ENCODE measurements around the gene CD244.
A peak's percentile ranks its signal among the peaks of the same experiment; 100 is the strongest.
"Not testable (repeated sequence)": the region's sequence is repeated elsewhere in the genome, so short reads cannot be mapped to it uniquely, and the experiment has no call there.

The CD244 gene

GRCh38 chr1:160862203-160863060 is at the start of gene CD244:
Gene CD244, minus strand, starts transcription at chr1:160862887. Its CDS starts 210 bp downstream, at chr1:160862677.
- DNase-seq, result peak; percentile 6

- DNase-seq, result no peak
Measured at GRCh38 chr1:160911925-160912324, 49.2 kb upstream of the CD244 start.

- no peak for DNase-seq
Measured at GRCh38 chr1:160911441-160911840, 48.8 kb upstream of the CD244 start.

- DNase-seq, result no peak
Measured at GRCh38 chr1:160910170-160910750, 47.6 kb upstream of the CD244 start.

GRCh38 chr1:160907976-160908375 is 45.3 kb upstream of the CD244 start:
- DNase-seq, result no peak

GRCh38 chr1:160905617-160905989 is 42.9 kb upstream of the CD244 start:
- no peak for DNase-seq

- no peak for DNase-seq
Measured at GRCh38 chr1:160904783-160905616, 42.3 kb upstream of the CD244 start.

GRCh38 chr1:160902251-160902650 is 39.6 kb upstream of the CD244 start:
- not testable (repeated sequence) for DNase-seq

GRCh38 chr1:160901768-160902167 is 39.1 kb upstream of the CD244 start:
- no peak for DNase-seq

GRCh38 chr1:160900683-160901082 is 38.0 kb upstream of the CD244 start:
- DNase-seq, result not testable (repeated sequence)

GRCh38 chr1:160894368-160895135 is 31.9 kb upstream of the CD244 start:
- not testable (repeated sequence) for DNase-seq

- no peak for DNase-seq
Measured at GRCh38 chr1:160891474-160891873, 28.8 kb upstream of the CD244 start.

- DNase-seq, result no peak
Measured at GRCh38 chr1:160888926-160889325, 26.2 kb upstream of the CD244 start.

GRCh38 chr1:160887071-160887470 is 24.4 kb upstream of the CD244 start:
- DNase-seq, result no peak

GRCh38 chr1:160885042-160885441 is 22.4 kb upstream of the CD244 start, which contains the start of gene ITLN1:
Gene ITLN1, minus strand, starts transcription at chr1:160885180. Its CDS starts 303 bp downstream, at chr1:160884877.
- no peak for DNase-seq

GRCh38 chr1:160884579-160884978 is 21.9 kb upstream of the CD244 start:
- no peak for DNase-seq

GRCh38 chr1:160883581-160884513 is 21.2 kb upstream of the CD244 start:
- DNase-seq, result peak; percentile 66

GRCh38 chr1:160882582-160882981 is 19.9 kb upstream of the CD244 start:
- DNase-seq, result no peak

- DNase-seq, result not testable (repeated sequence)
Measured at GRCh38 chr1:160881264-160881663, 18.6 kb upstream of the CD244 start.

- no peak for DNase-seq
Measured at GRCh38 chr1:160880216-160880615, 17.5 kb upstream of the CD244 start.

GRCh38 chr1:160879056-160879455 is 16.4 kb upstream of the CD244 start:
- DNase-seq, result no peak

Measured in retina (tissue), 1 donor.